H1 (cell line): ENCODE results near the gene SCAF1. TPM values are rescaled to one million over a fixed set of nuclear protein-coding genes. Genes with fewer than 3 reads are reported as not detected.

Source experiments
- BACH1 ChIP-seq: IDR thresholded peaks from 2 replicates; pipeline ENCODE4 v1.6.1; 2012; ENCODE audit warnings: low read length, improper control_type of control experiment
- BRCA1 ChIP-seq: IDR thresholded peaks from 2 replicates; pipeline ENCODE4 v1.6.1; 2012; ENCODE audit warnings: low read depth, low read length, improper control_type of control experiment
- CBX8 ChIP-seq: fragments of 300-800, 300-1000 bp; sonication (generic); IDR thresholded peaks from 2 replicates; pipeline ENCODE4 v1.7.1; 2016; ENCODE audit warnings: low read depth, low read length, borderline replicate concordance
- E2F6 ChIP-seq: IDR thresholded peaks from 2 replicates; pipeline ENCODE4 v1.6.1; 2012; ENCODE audit warnings: inconsistent platforms
- EGR1 ChIP-seq: IDR thresholded peaks from 2 replicates; pipeline ENCODE4 v1.6.1; 2011; ENCODE audit warnings: low read depth, low read length, borderline replicate concordance
- GABPA ChIP-seq: IDR thresholded peaks from 2 replicates; pipeline ENCODE4 v1.6.1; 2011; ENCODE audit warnings: mild to moderate bottlenecking, low read length, moderate library complexity, borderline replicate concordance; ENCODE audit not compliant: insufficient read depth
- GTF2F1 ChIP-seq: IDR thresholded peaks from 2 replicates; pipeline ENCODE4 v1.6.1; 2012; ENCODE audit warnings: low read depth, low read length, improper control_type of control experiment, borderline replicate concordance
- KDM4A ChIP-seq: IDR thresholded peaks from one replicate; pipeline ENCODE4 v1.7.1; 2012; ENCODE audit warnings: low read depth, mild to moderate bottlenecking, moderate library complexity, low read length, inconsistent platforms; ENCODE audit not compliant: severe bottlenecking
- KDM5A ChIP-seq: fragments of 200-600 bp; IDR thresholded peaks from 2 replicates; pipeline ENCODE4 v1.7.1; 2012; ENCODE audit warnings: mild to moderate bottlenecking, low read length, inconsistent platforms, mixed read lengths
- MAFK ChIP-seq: IDR thresholded peaks from 2 replicates; pipeline ENCODE4 v1.6.1; 2012; ENCODE audit warnings: low read depth, mild to moderate bottlenecking, improper control_type of control experiment, low read length
- PHF8 ChIP-seq: fragments of 200-600 bp; sonication (generic); conservative IDR thresholded peaks from 2 replicates; pipeline ENCODE4 v1.7.1; 2012; ENCODE audit warnings: low read depth, mild to moderate bottlenecking, inconsistent platforms, low read length, moderate library complexity
- POLR2A ChIP-seq, 2 experiments: IDR thresholded peaks; 1 replicate in 1 of 2; 2 replicates in 1 of 2; pipeline ENCODE4 v1.6.1; 2011; ENCODE audit warnings: low read depth in 2 of 2, low read length in 2 of 2, mild to moderate bottlenecking in 2 of 2; ENCODE audit errors: control extremely low read depth in 1 of 2
- RNF2 ChIP-seq: fragments of 200-900, 300-1000 bp; sonication (generic); IDR thresholded peaks from 2 replicates; pipeline ENCODE4 v1.7.1; 2016; ENCODE audit warnings: borderline replicate concordance, low read depth, mild to moderate bottlenecking, antibody characterized with exemption, low read length; ENCODE audit not compliant: poor library complexity, severe bottlenecking; ENCODE audit errors: missing control alignments
- SIRT6 ChIP-seq: IDR thresholded peaks from one replicate; pipeline ENCODE4 v1.7.1; 2012; ENCODE audit warnings: low read length, inconsistent platforms
- SIX5 ChIP-seq: IDR thresholded peaks from 2 replicates; pipeline ENCODE4 v1.6.1; 2011; ENCODE audit warnings: mild to moderate bottlenecking, low read depth, low read length
- SRF ChIP-seq: IDR thresholded peaks from 2 replicates; pipeline ENCODE4 v1.6.1; 2011; ENCODE audit warnings: mild to moderate bottlenecking, low read depth, low read length, moderate library complexity
- TAF1 ChIP-seq: IDR thresholded peaks from 2 replicates; pipeline ENCODE4 v1.6.1; 2011; ENCODE audit warnings: mild to moderate bottlenecking, low read depth, low read length
- TEAD4 ChIP-seq: IDR thresholded peaks from 2 replicates; pipeline ENCODE4 v1.6.1; 2012; ENCODE audit warnings: low read depth, low read length, inconsistent platforms, mixed read lengths
- ZNF274 ChIP-seq: IDR thresholded peaks from 2 replicates; pipeline ENCODE4 v1.7.0; 2012; ENCODE audit warnings: low read length, borderline replicate concordance; ENCODE audit errors: extremely low read depth
- polyA plus RNA-seq, 7 experiments: library from polyadenylated mRNA; depleted of rRNA in 3 of 7; stranded (reverse) in 5 of 7; unstranded in 2 of 7; fragments of >200 nt in 5 of 7; fragments of 200-250 nt in 2 of 7; gene quantifications; 1 replicate in 5 of 7; 2 replicates in 1 of 7; 4 replicates in 1 of 7; pipeline versions ENCODE4 v1.2.1 to v1.2.3, GENCODE V29; 2011 to 2013; ENCODE audit warnings: missing spikeins in 2 of 7, mixed read lengths in 2 of 7
- total RNA-seq: library from RNA; stranded (reverse); fragmentation: NEBNext Ultra II Directional; extraction: Animal tissue kit (Norgen Biotek cat#: 25700); gene quantifications from 2 replicates; pipeline ENCODE4 v1.2.1, GENCODE V29; 2021
- TF ChIP-seq, protein P1 (sequence below): IDR thresholded peaks from 2 replicates; pipeline ENCODE4 v1.6.1; 2011; ENCODE audit warnings: low read depth, mild to moderate bottlenecking, low read length; ENCODE audit not compliant: insufficient read depth
- TF ChIP-seq, protein P2 (sequence below): IDR thresholded peaks from 2 replicates; pipeline ENCODE4 v1.6.1; 2012; ENCODE audit warnings: inconsistent platforms
- TF ChIP-seq, protein P3 (sequence below): IDR thresholded peaks from 2 replicates; pipeline ENCODE4 v1.6.1; 2011; ENCODE audit warnings: low read length, improper control_type of control experiment

SCAF1 gene
- total and polyA plus RNA-seq, 2 of the 8 experiments (the other 6 are each of a cell fraction or from before 2014, with no cell fraction given) = 9.7 to 81.7 TPM

- TF ChIP-seq RNF2 = no peak
- TF ChIP-seq, protein P1, sequence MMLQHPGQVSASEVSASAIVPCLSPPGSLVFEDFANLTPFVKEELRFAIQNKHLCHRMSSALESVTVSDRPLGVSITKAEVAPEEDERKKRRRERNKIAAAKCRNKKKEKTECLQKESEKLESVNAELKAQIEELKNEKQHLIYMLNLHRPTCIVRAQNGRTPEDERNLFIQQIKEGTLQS = peak; percentile 61
- TF ChIP-seq TEAD4 = peak; percentile 50; the same call in 1 of the 2 replicates
- no peak for TF ChIP-seq E2F6
- no peak for TF ChIP-seq ZNF274
- TF ChIP-seq POLR2A (IDR thresholded peaks at IDR 0.05; ENCODE audit: control extremely low read depth in 1 of 2, low read depth in 2 of 2, low read length in 2 of 2) = peak in 1 of 2 experiments; percentile 50; a peak in 1 of 3 replicates
- no peak for TF ChIP-seq EGR1
- no peak for TF ChIP-seq KDM5A
- TF ChIP-seq TAF1 = peak; percentile 63; the same call in 1 of the 2 replicates
- peak; percentile 99 for TF ChIP-seq BACH1
- no peak for TF ChIP-seq MAFK
- peak; percentile 90 for TF ChIP-seq SIX5
- TF ChIP-seq GTF2F1 = no peak
- no peak for TF ChIP-seq CBX8
- TF ChIP-seq, protein P2, sequence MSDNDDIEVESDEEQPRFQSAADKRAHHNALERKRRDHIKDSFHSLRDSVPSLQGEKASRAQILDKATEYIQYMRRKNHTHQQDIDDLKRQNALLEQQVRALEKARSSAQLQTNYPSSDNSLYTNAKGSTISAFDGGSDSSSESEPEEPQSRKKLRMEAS = peak; percentile 69
- TF ChIP-seq, protein P3, sequence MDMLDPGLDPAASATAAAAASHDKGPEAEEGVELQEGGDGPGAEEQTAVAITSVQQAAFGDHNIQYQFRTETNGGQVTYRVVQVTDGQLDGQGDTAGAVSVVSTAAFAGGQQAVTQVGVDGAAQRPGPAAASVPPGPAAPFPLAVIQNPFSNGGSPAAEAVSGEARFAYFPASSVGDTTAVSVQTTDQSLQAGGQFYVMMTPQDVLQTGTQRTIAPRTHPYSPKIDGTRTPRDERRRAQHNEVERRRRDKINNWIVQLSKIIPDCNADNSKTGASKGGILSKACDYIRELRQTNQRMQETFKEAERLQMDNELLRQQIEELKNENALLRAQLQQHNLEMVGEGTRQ = no peak; the same call in 1 of the 2 replicates
- TF ChIP-seq PHF8 = peak; percentile 80
- peak; percentile 25; the same call in 1 of the 2 replicates for TF ChIP-seq SRF
- peak; percentile 74; the same call in 1 of the 2 replicates for TF ChIP-seq GABPA
- TF ChIP-seq BRCA1 = no peak
- no peak for TF ChIP-seq SIRT6
- no peak for TF ChIP-seq KDM4A
Measured at GRCh38 chr19:49641688-49642491, at the start of gene SCAF1 (continued).
